OCI-LY3 (cell line): ENCODE data around the gene CIZ1.
"Not testable (repeated sequence)": the region's sequence is repeated elsewhere in the genome, so short reads cannot be mapped to it uniquely, and the experiment has no call there.

ENCODE experiments used
- H2AFZ ChIP-seq: fragments of 200-600, 300-600 bp; shearing (Covaris generic); 2 replicates; pipeline ENCODE4 v1.6.0; 2014; ENCODE audit warnings: antibody characterized with exemption, low read depth, low read length
- H3K27ac ChIP-seq: fragments of 200-600, 300-600 bp; sonication (generic); 2 replicates; pipeline ENCODE4 v1.5.1; 2014; ENCODE audit warnings: mild to moderate bottlenecking, low read length, moderate library complexity, mixed read lengths
- H3K27me3 ChIP-seq: fragments of 200-600, 300-600 bp; sonication (generic); 2 replicates; pipeline ENCODE4 v1.6.1; 2014; ENCODE audit warnings: low read depth, low read length, mixed read lengths
- H3K36me3 ChIP-seq: fragments of 200-600, 300-600 bp; sonication (generic); replicated peaks from 2 replicates; pipeline ENCODE3; 2014; ENCODE audit warnings: low read depth, low read length, mixed read lengths
- H3K4me1 ChIP-seq: fragments of 300-600, 200-600 bp; sonication (generic); 2 replicates; pipeline ENCODE4 v1.6.1; 2014; ENCODE audit warnings: low read length, mixed read lengths
- H3K4me2 ChIP-seq: fragments of 200-600, 300-600 bp; sonication (generic); 2 replicates; pipeline ENCODE4 v1.6.1; 2014; ENCODE audit warnings: low read length, mixed read lengths
- H3K4me3 ChIP-seq: fragments of 300-600, 200-600 bp; sonication (generic); 2 replicates; pipeline ENCODE4 v1.5.1; 2014; ENCODE audit warnings: antibody characterized with exemption, mild to moderate bottlenecking, low read length, moderate library complexity
- H3K79me2 ChIP-seq: fragments of 300-600, 200-600 bp; shearing (Covaris generic); 2 replicates; pipeline ENCODE4 v1.6.1; 2014; ENCODE audit warnings: mild to moderate bottlenecking, low read length, mixed read lengths
- H3K9ac ChIP-seq: fragments of 300-600, 200-600 bp; shearing (Covaris generic); 2 replicates; pipeline ENCODE4 v1.6.0; 2014; ENCODE audit warnings: mild to moderate bottlenecking, low read length, moderate library complexity
- H3K9me3 ChIP-seq: fragments of 200-600, 300-600 bp; shearing (Covaris generic); 2 replicates; pipeline ENCODE4 v1.6.1; 2014; ENCODE audit warnings: low read length, mixed read lengths; ENCODE audit not compliant: insufficient read depth
- H4K20me1 ChIP-seq: fragments of 200-600, 300-600 bp; sonication (generic); 2 replicates; pipeline ENCODE4 v1.6.1; 2016; ENCODE audit warnings: low read length, mixed read lengths; ENCODE audit not compliant: insufficient read depth
- CTCF ChIP-seq: fragments of 200-600, 300-600 bp; sonication (generic); IDR thresholded peaks from 2 replicates; pipeline ENCODE4 v1.5.1; 2014; ENCODE audit warnings: antibody characterized with exemption, low read length, low read depth
- EZH2phosphoT487 ChIP-seq: fragments of 200-600 bp; shearing (Covaris generic); IDR thresholded peaks from 2 replicates; pipeline ENCODE4 v1.6.1; 2018; ENCODE audit warnings: antibody characterized with exemption, mixed run types, low read depth

CIZ1 gene

DNA sequence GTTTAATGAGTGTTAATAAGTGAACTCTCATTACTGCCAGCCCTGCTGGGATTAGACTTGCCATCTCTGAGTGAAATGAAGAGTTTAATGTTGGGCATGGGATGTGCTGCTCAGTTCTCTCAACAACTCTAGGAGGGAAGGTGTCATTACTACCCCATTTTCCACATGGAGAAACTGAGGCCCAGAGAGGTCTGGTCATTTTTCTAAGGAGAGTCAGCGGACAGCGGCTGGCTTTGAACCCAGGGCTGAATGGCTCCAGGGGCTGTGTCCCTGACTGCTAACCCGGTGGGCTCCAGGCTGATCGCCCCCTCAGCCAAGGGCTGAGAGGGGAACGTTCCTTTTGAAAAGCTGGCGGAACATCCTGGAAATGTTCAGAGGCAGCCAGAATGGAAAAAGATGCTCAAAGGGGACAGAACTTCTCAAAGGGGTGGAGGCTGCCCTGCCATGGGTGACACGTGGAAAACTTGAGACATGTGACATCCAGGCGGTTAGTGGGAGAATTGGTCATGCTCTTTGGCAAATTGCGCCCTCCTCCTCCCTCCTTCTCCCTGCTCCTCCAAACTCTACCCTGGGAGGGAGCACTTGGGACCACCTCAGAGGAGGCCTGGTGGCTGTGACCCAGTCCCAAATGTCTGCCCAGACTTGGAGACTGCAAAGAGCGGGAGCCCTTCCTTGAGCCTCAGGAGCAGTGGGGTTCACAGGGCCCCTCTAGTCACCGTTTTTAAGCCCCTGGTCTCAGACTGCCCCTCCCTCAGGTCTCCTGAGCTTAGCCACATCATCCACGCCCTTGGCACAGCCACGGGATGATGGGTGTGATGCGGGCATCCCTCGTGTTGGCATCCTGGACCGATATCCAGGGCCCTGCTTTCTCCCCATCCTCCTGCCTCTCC lies 40.5 kb upstream of the CIZ1 start:
- Histone ChIP-seq H3K9me3 (no peaks in the 10 kb centered on the region), H2AFZ (no peak overlapping the region), H4K20me1 (no peaks in the 10 kb centered on the region), H3K27ac (no peak overlapping the region), H3K27me3 (0 out of 2 replicates have a peak, but pooled peaks cover 7% of the 10 kb centered on the region), H3K4me1 (no peaks in the 10 kb centered on the region), H3K9ac (no peak overlapping the region), H3K79me2 (no peaks in the 10 kb centered on the region), H3K4me2 (no peak overlapping the region), H3K4me3 (no peak overlapping the region), H3K36me3 (no peaks in the 10 kb centered on the region)
- TF ChIP-seq CTCF, result no peak
- TF ChIP-seq EZH2phosphoT487, result no peak

GRCh38 chr9:128230897-128231296 lies 39.5 kb upstream of the CIZ1 start:
- H3K4me3 ChIP-seq, H3K4me1 ChIP-seq, H3K9me3 ChIP-seq, H4K20me1 ChIP-seq, H3K27ac ChIP-seq, H3K4me2 ChIP-seq, H3K9ac ChIP-seq, H3K27me3 ChIP-seq, H2AFZ ChIP-seq, H3K36me3 ChIP-seq, H3K79me2 ChIP-seq: not testable (repeated sequence)

GRCh38 chr9:128226412-128226801 lies 35.0 kb upstream of the CIZ1 start:
- H3K4me3 ChIP-seq, result no peak overlapping the region
- no peak overlapping the region for H3K27ac ChIP-seq
- H3K79me2 ChIP-seq, result no peaks in the 10 kb centered on the region
- H3K4me1 ChIP-seq, result peaks cover 6% of the 10 kb centered on the region; the same call in 1 of the 2 replicates
- no peak overlapping the region for H3K9ac ChIP-seq
- H4K20me1 ChIP-seq, result no peaks in the 10 kb centered on the region
- no peaks in the 10 kb centered on the region for H3K9me3 ChIP-seq
- no peak overlapping the region for H3K4me2 ChIP-seq
- H3K36me3 ChIP-seq, result no peaks in the 10 kb centered on the region
- TF ChIP-seq CTCF, result no peak
- TF ChIP-seq EZH2phosphoT487, result no peak
- no peak overlapping the region for H2AFZ ChIP-seq
- no peaks in the 10 kb centered on the region; the same call in 1 of the 2 replicates for H3K27me3 ChIP-seq

- no peak overlapping the region for H2AFZ ChIP-seq
- H3K9ac ChIP-seq, result no peak overlapping the region
- H3K4me3 ChIP-seq, result no peak overlapping the region
- H4K20me1 ChIP-seq, result no peaks in the 10 kb centered on the region
- no peak overlapping the region for H3K27ac ChIP-seq
- no peaks in the 10 kb centered on the region; the same call in 1 of the 2 replicates for H3K27me3 ChIP-seq
- no peaks in the 10 kb centered on the region for H3K9me3 ChIP-seq
- no peaks in the 10 kb centered on the region for H3K79me2 ChIP-seq
- no peaks in the 10 kb centered on the region for H3K36me3 ChIP-seq
- peaks cover 6% of the 10 kb centered on the region; the same call in 1 of the 2 replicates for H3K4me1 ChIP-seq
- TF ChIP-seq CTCF, result no peak
- no peak for TF ChIP-seq EZH2phosphoT487
- H3K4me2 ChIP-seq, result no peak overlapping the region
These were observed 34.5 kb upstream of the CIZ1 start for GRCh38 chr9:128225770-128226411.
